Erythroblast (primary cell): ENCODE measurements around the gene PCDH1.

ENCODE experiments used
- GATA1 ChIP-seq: IDR thresholded peaks from 2 replicates; pipeline ENCODE4 v1.6.1; 2011; ENCODE audit warnings: low read depth, mild to moderate bottlenecking, control low read depth, low read length, moderate library complexity
- POLR2A ChIP-seq: IDR thresholded peaks from 2 replicates; pipeline ENCODE4 v1.6.1; 2011; ENCODE audit warnings: mild to moderate bottlenecking, low read length

DNA sequence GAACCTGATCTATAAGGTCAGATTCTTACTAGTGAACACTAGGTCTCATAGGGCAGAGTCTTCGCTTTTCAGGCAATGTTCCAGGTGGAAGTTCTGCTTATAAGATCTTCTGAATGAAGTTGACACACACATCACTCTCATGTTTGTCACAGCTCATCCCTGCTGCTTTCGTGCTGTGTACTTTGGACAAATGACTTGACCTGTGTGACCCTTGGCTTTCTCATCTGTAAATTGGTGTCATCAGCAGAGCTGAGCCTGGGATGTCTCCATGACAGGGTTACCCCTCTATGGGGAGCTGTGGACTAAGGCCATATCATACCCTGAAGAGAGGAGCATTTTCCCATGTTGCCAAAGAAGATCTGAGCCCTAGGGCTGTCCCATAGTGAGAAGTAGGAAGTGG is 48.2 kb upstream of the PCDH1 start:
- no peak for TF ChIP-seq POLR2A
- TF ChIP-seq GATA1: no peak
